K562 (cell line): ENCODE data around the gene RERE. TPM values are rescaled to one million over a fixed set of nuclear protein-coding genes. Genes with fewer than 3 reads are reported as not detected.

Experiments used
- ATAC-seq: fragments of 200-7000 bp; cut with Tn5 transposase; 3 replicates; pipeline ENCODE4 v1.9.1; 2020; ENCODE audit warnings: moderate library complexity
- BruUV-seq: library from RNA; stranded (reverse); fragments of 400-500 nt; replicated peaks from 2 replicates; lab custom pipeline; 2021; lab: Mats Ljungman, UMichigan
- CTCF ChIA-PET: fragments of 300-600 bp; formaldehyde crosslinking; extraction: SDS; loops from one replicate; lab custom pipeline; 2021; ENCODE audit warnings: low intra/inter-chr PET ratio; lab: Yijun Ruan, JAX
- POLR2A ChIA-PET: fragments of 300-600, 350-650 bp; sonication (Branson Sonifier 250); formaldehyde crosslinking; extraction: SDS; loops from one replicate; lab custom pipeline; 2021; ENCODE audit warnings: antibody characterized with exemption, inconsistent platforms; lab: Yijun Ruan, JAX
- DNase-seq, 4 experiments: peaks; one replicate each; pipeline versions ENCODE4 v3.0.0 to v3.0.0-alpha.2; 2011 to 2018; ENCODE audit warnings: low spot score in 3 of 4, mixed read lengths in 3 of 4; ENCODE audit errors: extremely low read depth in 1 of 4
- FAIRE-seq: peaks from 2 replicates; lab custom pipeline; 2011; peaks lifted over from hg19 to GRCh38; lab: Jason Lieb, UNC
- H2AFZ ChIP-seq: 2 replicates; pipeline ENCODE4 v1.6.0; 2011; ENCODE audit warnings: low read depth, low read length, control low read depth, inconsistent platforms
- H3K27ac ChIP-seq: fragments of 200-600 bp; 3 replicates; pipeline ENCODE4 v1.8.0; 2011; ENCODE audit warnings: low read depth, mild to moderate bottlenecking, control low read depth, inconsistent platforms, low read length, moderate library complexity, mixed read lengths; ENCODE audit errors: extremely low read depth
- H3K27me3 ChIP-seq, 2 experiments: fragments of 300-600 bp in 1 of 2; 2 replicates in 1 of 2; 3 replicates in 1 of 2; pipeline versions ENCODE4 v1.6.0 to v1.8.0; 2011; ENCODE audit warnings: inconsistent platforms in 2 of 2, low read length in 2 of 2, mild to moderate bottlenecking in 1 of 2, mixed read lengths in 1 of 2, moderate library complexity in 1 of 2; ENCODE audit not compliant: control insufficient read depth in 2 of 2, insufficient read depth in 2 of 2
- H3K36me3 ChIP-seq: fragments of 300-600 bp; 3 replicates; pipeline ENCODE4 v1.8.0; 2011; ENCODE audit warnings: mild to moderate bottlenecking, low read length, inconsistent platforms; ENCODE audit not compliant: control insufficient read depth, insufficient read depth
- H3K4me1 ChIP-seq, 2 experiments: fragments of 200-600 bp in 1 of 2; replicated peaks in 1 of 2; 2 replicates in 1 of 2; 3 replicates in 1 of 2; pipeline versions ENCODE4 v1.5.1 to v1.8.0; 2011; ENCODE audit warnings: inconsistent platforms in 2 of 2, low read length in 2 of 2, mild to moderate bottlenecking in 1 of 2, mixed read lengths in 1 of 2, moderate library complexity in 1 of 2; ENCODE audit not compliant: control insufficient read depth in 2 of 2, insufficient read depth in 2 of 2
- H3K4me2 ChIP-seq: 2 replicates; pipeline ENCODE4 v1.6.1; 2011; ENCODE audit warnings: low read length, control low read depth, inconsistent platforms, mixed read lengths; ENCODE audit not compliant: insufficient read depth
- H3K4me3 ChIP-seq: fragments of 200-600 bp; sonication (generic), shearing (Covaris generic); 2 replicates; pipeline ENCODE4 v1.5.1; 2016; ENCODE audit warnings: control low read depth, inconsistent platforms
- H3K79me2 ChIP-seq: fragments of 200-600 bp; 3 replicates; pipeline ENCODE4 v1.8.0; 2011; ENCODE audit warnings: low read length, inconsistent platforms; ENCODE audit not compliant: control insufficient read depth, insufficient read depth
- H3K9ac ChIP-seq, 2 experiments: 2 replicates each; pipeline versions ENCODE4 v1.6.0 to v1.6.1; 2011; ENCODE audit warnings: low read depth in 2 of 2, low read length in 2 of 2, control low read depth in 1 of 2, inconsistent platforms in 1 of 2, mild to moderate bottlenecking in 1 of 2, mixed read lengths in 1 of 2; ENCODE audit not compliant: insufficient read depth in 1 of 2
- H3K9me1 ChIP-seq: one replicate; pipeline ENCODE4 v1.6.0; 2011; ENCODE audit warnings: inconsistent platforms, mild to moderate bottlenecking, low read length, moderate library complexity; ENCODE audit not compliant: control insufficient read depth, insufficient read depth
- H3K9me3 ChIP-seq: replicated peaks from 2 replicates; pipeline ENCODE4 v1.5.1; 2011; ENCODE audit warnings: low read depth, low read length, inconsistent platforms; ENCODE audit not compliant: control insufficient read depth, insufficient read depth
- H4K20me1 ChIP-seq: replicated peaks from 2 replicates; pipeline ENCODE4 v1.6.1; 2011; ENCODE audit warnings: low read length, inconsistent platforms, mixed read lengths; ENCODE audit not compliant: control insufficient read depth, insufficient read depth
- ARID1B ChIP-seq: fragments of 450-650 bp; IDR thresholded peaks from 2 replicates; pipeline ENCODE4 v1.6.1; 2016; ENCODE audit warnings: antibody characterized with exemption, mild to moderate bottlenecking, inconsistent platforms
- CTBP1 ChIP-seq: fragments of 450-650 bp; IDR thresholded peaks from 2 replicates; pipeline ENCODE4 v1.6.1; 2016; ENCODE audit warnings: borderline replicate concordance
- DPF2 ChIP-seq: fragments of 450-650 bp; IDR thresholded peaks from 2 replicates; pipeline ENCODE4 v1.6.1; 2016
- ETV6 ChIP-seq, 3 experiments: fragments of 150-350 bp in 1 of 3; sonication (generic) in 1 of 3; formaldehyde crosslinking in 1 of 3; IDR thresholded peaks; 2 replicates each; pipeline versions ENCODE4 v1.6.1 to v1.8.0; 2014 to 2022; ENCODE audit warnings: borderline replicate concordance in 2 of 3, low read depth in 2 of 3, antibody characterized with exemption in 1 of 3, low read length in 1 of 3, mild to moderate bottlenecking in 1 of 3, missing genetic modification reagents in 1 of 3
- FOXJ3 ChIP-seq: sonication (generic); formaldehyde crosslinking; IDR thresholded peaks from 2 replicates; pipeline ENCODE4 v1.4.0; 2020; ENCODE audit warnings: mild to moderate bottlenecking, missing genetic modification reagents
- HDGF ChIP-seq: fragments of 450-650 bp; IDR thresholded peaks from 2 replicates; pipeline ENCODE4 v1.6.1; 2016
- IRF9 ChIP-seq: fragments of 450-650 bp; IDR thresholded peaks from 2 replicates; pipeline ENCODE4 v1.6.1; 2016; ENCODE audit warnings: missing biosample characterization, missing genetic modification characterization
- JUND ChIP-seq, 2 experiments: IDR thresholded peaks; 2 replicates in 1 of 2; 3 replicates in 1 of 2; pipeline ENCODE4 v1.6.1; 2011; ENCODE audit warnings: borderline replicate concordance in 2 of 2, low read depth in 2 of 2, low read length in 2 of 2, improper control_type of control experiment in 1 of 2, missing biosample characterization in 1 of 2, missing genetic modification characterization in 1 of 2, missing genetic modification reagents in 1 of 2
- MBD1 ChIP-seq: fragments of 250-450 bp; sonication (Bioruptor Pico); IDR thresholded peaks from 2 replicates; pipeline ENCODE4 v1.8.0; 2022; ENCODE audit warnings: inconsistent platforms
- NEUROD1 ChIP-seq: fragments of 150-350 bp; IDR thresholded peaks from 2 replicates; pipeline ENCODE4 v1.6.1; 2014; ENCODE audit warnings: borderline replicate concordance, low read length, low read depth; ENCODE audit not compliant: partially characterized antibody
- NFIC ChIP-seq: fragments of 450-650 bp; IDR thresholded peaks from 2 replicates; pipeline ENCODE4 v1.6.1; 2017; ENCODE audit warnings: mild to moderate bottlenecking, inconsistent platforms
- NR1H2 ChIP-seq: sonication (generic); formaldehyde crosslinking; IDR thresholded peaks from 2 replicates; pipeline ENCODE4 v1.4.0; 2020; ENCODE audit warnings: mild to moderate bottlenecking, missing genetic modification reagents
- RBM25 ChIP-seq: fragments of 200-400 bp; formaldehyde crosslinking; IDR thresholded peaks from 2 replicates; pipeline ENCODE4 v1.6.1; 2018; ENCODE audit warnings: low read length, low read depth, moderate library complexity; ENCODE audit not compliant: severe bottlenecking
- SOX6 ChIP-seq: fragments of 450-650 bp; IDR thresholded peaks from 2 replicates; pipeline ENCODE4 v1.6.1; 2014; ENCODE audit warnings: mild to moderate bottlenecking
- SPI1 ChIP-seq: IDR thresholded peaks from 2 replicates; pipeline ENCODE4 v1.6.1; 2011; ENCODE audit warnings: low read depth, low read length, control low read depth, borderline replicate concordance
- TRIM24 ChIP-seq, 2 experiments: fragments of 450-650 bp; IDR thresholded peaks; 2 replicates each; pipeline ENCODE4 v1.6.1; 2016
- TRIM28 ChIP-seq: fragments of 450-650 bp; IDR thresholded peaks from 2 replicates; pipeline ENCODE4 v1.6.1; 2017
- WHSC1 ChIP-seq: IDR thresholded peaks from one replicate; pipeline ENCODE4 v1.6.1; 2012; ENCODE audit warnings: low read length, control low read depth, inconsistent platforms
- XRCC5 ChIP-seq: fragments of 200-400 bp; formaldehyde crosslinking; IDR thresholded peaks from 2 replicates; pipeline ENCODE4 v1.6.1; 2017; ENCODE audit warnings: low read depth, mild to moderate bottlenecking, low read length
- ZBTB8A ChIP-seq: fragments of 450-650 bp; IDR thresholded peaks from 2 replicates; pipeline ENCODE4 v1.6.1; 2018; ENCODE audit warnings: mild to moderate bottlenecking, moderate library complexity; ENCODE audit not compliant: partially characterized antibody
- WGBS: fragments of 100-300 bp; shearing (Covaris generic); methylation state at CpG from one replicate; pipeline ENCODE4 v1.1.6; 2016; ENCODE audit warnings: low coverage, mixed read lengths; ENCODE audit not compliant: insufficient coverage; ENCODE audit errors: missing lambda C conversion rate; 5-methylcytosine and 5-hydroxymethylcytosine counted together
- in situ Hi-C: fragments of 300-500 bp; cut with MboI; formaldehyde crosslinking; loops from 4 replicates; pipeline ENCODE4 v1.15.0; 2018; ENCODE audit warnings: inconsistent platforms, mixed read lengths
- intact Hi-C: fragments of 100-400 bp; cut with micrococcal nuclease; formaldehyde crosslinking; loops from 2 replicates; pipeline ENCODE4 v1.14.2; 2022
- polyA plus RNA-seq, 8 experiments: library from polyadenylated mRNA; depleted of rRNA in 4 of 8; stranded (reverse) in 5 of 8; unstranded in 3 of 8; fragments of >200 nt; fragmentation: Nextera tagmentation in 2 of 8; fragmentation: Illumina TruSeq in 1 of 8; extraction: Ambion mirVana in 2 of 8; extraction: Trizol in 1 of 8; gene quantifications; 2 replicates each; pipeline versions ENCODE4 v1.2.1 to v1.2.3, GENCODE V29; 2011 to 2014; ENCODE audit warnings: inconsistent platforms in 1 of 8, missing spikeins in 1 of 8
- total RNA-seq, 7 experiments: library from RNA; depleted of rRNA in 6 of 7; stranded (reverse); fragments of >200 nt in 6 of 7; fragmentation: Illumina TruSeq in 2 of 7; extraction: Trizol in 2 of 7; gene quantifications; 2 replicates each; pipeline versions ENCODE4 v1.2.1 to v1.2.3, GENCODE V29; 2011 to 2021; ENCODE audit warnings: low replicate concordance in 1 of 7

The RERE gene
- total and polyA plus RNA-seq, 9 of the 15 experiments (the other 6 are each of a cell fraction or from before 2014, with no cell fraction given) = 3.0 to 51.5 (median 13.4) TPM

- no peak for FAIRE-seq
- peak overlapping the region; percentile 66; the same call in 1 of the 2 replicates for H3K4me3 ChIP-seq
- H3K9ac ChIP-seq = no peak overlapping the region
- TF ChIP-seq RBM25 (no peak), TRIM28 (peak; percentile 93), XRCC5 (no peak), WHSC1 (no peak), NEUROD1 (no peak), FOXJ3 (CRISPR knock-in tag) (no peak), NR1H2 (CRISPR knock-in tag) (no peak), SOX6 (peak; percentile 37; the same call in 1 of the 2 replicates), ZBTB8A (no peak), SPI1 (peak; percentile 79; the same call in 1 of the 2 replicates), CTBP1 (peak; percentile 63; the same call in 1 of the 2 replicates), NFIC (no peak), ETV6 (IDR thresholded peaks at IDR 0.05; ENCODE audit: borderline replicate concordance in 1 of 2, low read depth in 2 of 2, low read length in 1 of 2) (peak in 1 of 2 experiments; percentile 82; a peak in 2 of 4 replicates), ETV6 (CRISPR knock-in tag; IDR thresholded peaks at IDR 0.05; ENCODE audit: borderline replicate concordance) (no peak), MBD1 (CRISPR knock-in tag) (0 out of 2 replicates have a peak, but pooled peaks have one; percentile 63), HDGF (0 out of 2 replicates have a peak, but pooled peaks have one; percentile 23), DPF2 (0 out of 2 replicates have a peak, but pooled peaks have one; percentile 41), JUND (IDR thresholded peaks at IDR 0.05; ENCODE audit: borderline replicate concordance, low read depth, low read length) (no peak), JUND (tag; IDR thresholded peaks at IDR 0.05; ENCODE audit: borderline replicate concordance, low read depth, low read length) (0 out of 3 replicates have a peak, but pooled peaks have one; percentile 10), TRIM24 (IDR thresholded peaks at IDR 0.05) (peak; percentile 39 to 80; a peak in 2 of 4 replicates), ARID1B (0 out of 2 replicates have a peak, but pooled peaks have one; percentile 33), IRF9 (tag) (no peak)
Measured at GRCh38 chr1:8424539-8425116, 392.8 kb downstream of the RERE start.

More at GRCh38 chr1:8424539-8425116, 392.8 kb downstream of the RERE start:
- Histone ChIP-seq H3K36me3 (peaks cover 22% of the 10 kb centered on the region), H4K20me1 (0 out of 2 replicates have a peak, but pooled peaks cover 10% of the 10 kb centered on the region), H3K9me1 (no peaks in the 10 kb centered on the region), H3K4me1 (peaks cover 17 to 24% of the 10 kb centered on the region in 2 experiments), H2AFZ (peak overlapping the region; percentile 74), H3K27ac (peak overlapping the region; percentile 71; the same call in 2 of the 3 replicates), H3K79me2 (peaks cover 21% of the 10 kb centered on the region), H3K4me2 (peak overlapping the region; percentile 72), H3K27me3 (no peaks in the 10 kb centered on the region), H3K9me3 (no peaks in the 10 kb centered on the region)
- ChIA-PET CTCF (interaction anchor here (0.6 kb wide), 1 partner anchor 49 kb away, joined by 3 read pairs; no protein-coding TSS in a partner anchor), POLR2A (interaction anchor here (0.6 to 2.9 kb wide), 6 partner anchors 10 to 477 kb away, joined by 3 to 13 read pairs (median 4); no protein-coding TSS in a partner anchor)
- no TSS peak for BruUV-seq
- WGBS = 63% methylated on average over 9 of the region's 9 CpGs
- in situ Hi-C loops (no loop called here), intact Hi-C loops (loop anchor here (10.0 kb wide), 1 partner anchor 280 kb away; no protein-coding TSS in a partner anchor)
- DNase-seq = peak in 2 of 4 experiments; percentile 28 to 56
- ATAC-seq = peak; percentile 7
